Stimulated activated CD4-positive, alpha-beta T cell treated with anti-CD3 and anti-CD28 coated beads, Interleukin-12 subunit alpha, Interleukin-12 subunit beta, amount 100 ng/mL, for 48 hours (primary cell): ENCODE data around the gene BHLHA9.
"Not testable (repeated sequence)": the region's sequence is repeated elsewhere in the genome, so short reads cannot be mapped to it uniquely, and the experiment has no call there.

Experiments used
- DNase-seq, 3 donors: peaks; one replicate each; pipeline ENCODE4 v3.0.0-alpha.2; 2020; ENCODE audit warnings: low read depth in 2 of 3, low spot score in 1 of 3

Gene BHLHA9

GRCh38 chr17:1270210-1271029, at the start of gene BHLHA9:
Gene BHLHA9 (plus strand): TSS chr17:1270444. CDS start chr17:1270564, 120 bp downstream.
- no peak for DNase-seq

- DNase-seq, result no peak
Measured at GRCh38 chr17:1221209-1221608, 49.0 kb upstream of the BHLHA9 start.

GRCh38 chr17:1222321-1222720, 47.9 kb upstream of the BHLHA9 start:
- no peak for DNase-seq

DNA sequence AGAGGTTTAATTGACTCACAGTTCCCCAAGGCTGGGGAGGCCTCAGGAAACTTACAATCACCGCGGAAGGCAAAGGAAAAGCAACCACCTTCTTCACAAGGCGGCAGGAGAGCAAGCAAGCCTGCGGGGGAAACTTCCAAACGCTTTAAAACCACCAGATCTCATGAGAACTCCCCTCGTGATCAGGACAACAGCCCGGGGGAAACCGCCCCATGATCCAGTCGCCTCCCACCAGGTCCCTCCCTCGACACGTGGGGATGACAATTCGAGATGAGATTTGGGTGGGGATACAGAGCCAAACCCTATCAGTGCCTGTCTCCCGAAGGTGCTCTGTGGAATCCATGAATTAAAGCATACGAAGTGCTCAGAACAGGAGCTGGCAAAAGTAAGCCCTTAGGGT, 46.6 kb upstream of the BHLHA9 start:
- DNase-seq, result no peak

DNA sequence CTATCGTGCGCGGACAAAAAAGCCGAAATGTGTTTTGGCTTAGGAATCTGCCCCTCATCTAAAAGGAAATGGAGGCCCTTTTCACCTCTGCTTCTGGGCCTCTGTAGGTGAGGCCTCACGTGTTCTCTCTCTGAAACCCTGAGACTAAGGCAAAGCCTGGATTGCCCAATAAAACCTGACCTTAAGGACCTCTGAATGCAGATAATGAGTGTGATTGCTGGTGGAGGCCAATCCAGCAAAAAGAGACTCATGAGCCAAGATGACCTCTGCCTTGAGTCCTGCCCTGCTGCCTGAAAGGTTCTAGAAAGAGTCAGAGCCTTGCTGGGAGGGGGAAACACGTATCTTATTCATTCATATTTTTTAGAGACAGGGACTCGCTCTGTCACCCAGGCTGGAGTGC, 45.9 kb upstream of the BHLHA9 start:
- DNase-seq, result no peak

- DNase-seq, result no peak
Measured at GRCh38 chr17:1226308-1226707, 43.9 kb upstream of the BHLHA9 start.

DNA sequence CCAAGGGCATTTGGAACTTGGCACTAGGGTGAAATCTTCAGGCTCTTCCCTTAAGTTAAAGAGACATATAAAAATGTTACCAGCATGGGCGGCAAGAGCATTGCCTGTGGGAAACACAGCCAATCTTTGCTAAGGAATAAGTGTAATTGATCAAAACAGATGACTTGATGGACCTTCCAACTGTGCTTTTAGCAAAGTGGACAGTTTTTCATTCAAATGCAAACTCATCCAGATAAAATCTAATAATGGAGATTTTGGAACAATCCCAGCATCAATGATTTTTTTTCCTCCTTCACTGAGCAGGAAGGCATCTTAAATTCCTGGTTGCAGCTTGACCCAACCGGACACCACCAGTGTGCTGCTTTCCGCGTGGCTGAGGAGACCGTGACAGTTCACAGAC, 42.9 kb upstream of the BHLHA9 start:
- no peak for DNase-seq

DNA sequence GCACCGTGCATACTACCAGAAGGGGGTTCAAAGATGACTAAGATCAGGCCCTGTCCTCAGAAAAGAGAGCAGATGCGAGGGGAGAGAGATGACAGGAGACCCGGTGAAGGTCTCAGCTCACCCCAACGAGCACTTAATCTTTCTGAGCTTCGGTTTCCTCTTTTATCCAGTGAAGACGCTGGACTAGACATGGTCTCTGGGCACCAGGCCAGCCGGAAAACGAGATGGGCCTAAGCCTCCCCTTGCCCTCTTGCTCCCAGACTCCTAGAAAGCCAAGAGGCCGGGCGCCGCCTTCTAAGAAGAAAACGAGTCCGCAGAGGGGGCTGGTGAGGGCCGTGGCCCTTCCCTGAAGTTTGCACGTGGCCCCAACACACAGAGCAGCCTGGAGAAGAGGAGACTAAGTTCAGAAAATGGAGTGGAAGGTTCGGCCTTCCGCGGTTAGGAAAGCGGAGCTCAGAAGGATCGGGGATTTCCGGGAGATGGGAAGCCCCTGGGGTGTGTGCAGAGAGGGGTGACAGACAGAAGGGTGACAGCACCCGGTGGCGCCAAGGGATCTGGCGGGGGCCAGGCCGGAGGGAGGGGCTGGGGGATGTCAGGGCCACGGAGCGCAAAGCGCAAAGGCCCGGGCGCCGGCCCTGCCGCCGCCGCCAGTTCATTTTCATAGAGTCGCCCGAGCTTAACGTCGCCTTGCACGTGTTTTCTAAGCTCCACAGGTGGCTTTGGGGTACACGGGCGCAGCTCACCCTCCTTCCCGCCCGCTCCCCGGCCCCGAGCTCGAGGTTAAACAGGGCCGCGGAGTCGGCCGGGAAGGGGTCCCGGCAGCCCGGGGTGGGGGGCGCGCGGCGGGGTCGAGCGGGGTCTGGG, 42.1 kb upstream of the BHLHA9 start:
- no peak for DNase-seq

DNA sequence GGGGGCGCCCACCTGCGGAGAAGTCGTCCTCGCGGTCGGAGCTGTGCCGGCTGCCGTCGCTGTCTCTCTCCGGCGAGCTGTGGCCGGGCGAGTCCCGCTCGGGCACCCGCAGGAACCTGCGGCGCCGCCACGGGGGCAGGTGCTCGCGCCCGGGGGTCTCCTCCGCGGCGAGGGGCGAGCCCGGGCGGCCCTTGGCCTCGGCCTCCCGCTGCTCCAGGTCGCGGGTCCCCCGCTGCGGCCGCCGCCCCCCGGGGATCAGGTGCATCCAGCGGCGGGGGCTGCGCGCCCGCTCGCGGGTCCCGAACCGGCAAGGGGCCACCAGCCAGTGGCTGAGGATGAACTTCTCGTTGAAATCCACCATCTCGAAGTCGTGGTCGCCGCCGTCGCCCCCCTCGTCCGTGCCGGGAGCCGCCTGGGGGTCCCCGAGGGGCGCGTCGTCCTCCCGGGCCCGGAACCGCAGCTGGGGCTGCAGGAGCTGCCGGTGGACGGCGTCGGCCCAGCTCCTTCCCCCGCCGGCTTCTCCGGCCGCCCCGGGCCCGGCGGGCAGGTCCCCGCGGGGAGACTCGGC, 41.4 kb upstream of the BHLHA9 start:
- DNase-seq, result no peak

DNA sequence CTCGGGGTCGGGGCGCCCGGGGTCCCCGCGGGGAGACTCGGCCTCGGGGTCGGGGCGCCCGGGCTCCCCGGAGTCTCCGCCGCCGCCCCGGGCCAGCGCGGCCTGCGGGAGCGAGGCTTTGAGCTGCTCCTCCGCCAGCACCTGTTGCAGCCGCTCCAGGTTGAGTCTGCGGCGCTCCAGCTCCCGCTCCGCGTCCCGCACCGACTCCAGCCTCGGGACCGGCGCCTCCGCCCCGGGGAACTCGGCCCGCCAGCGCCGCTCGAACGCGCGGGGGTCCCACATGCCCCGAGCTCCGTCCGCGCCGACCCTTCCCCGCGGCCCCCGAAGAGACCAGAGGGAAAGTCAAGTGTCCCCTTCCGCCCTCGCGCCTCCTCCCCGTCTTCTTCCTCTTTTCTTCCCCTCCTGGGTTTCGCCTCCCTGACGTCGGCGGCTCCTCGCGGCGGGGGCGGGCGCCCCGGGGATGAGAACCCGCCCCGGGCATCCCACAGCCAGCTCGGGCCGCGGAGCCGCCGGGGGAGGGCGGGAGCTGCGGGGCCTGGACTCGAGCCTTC, 40.8 kb upstream of the BHLHA9 start:
- DNase-seq, result peak in 1 of 3 donors; percentile 5

- DNase-seq, result no peak
Measured at GRCh38 chr17:1229900-1230501, 40.2 kb upstream of the BHLHA9 start.

GRCh38 chr17:1231456-1231855, 38.8 kb upstream of the BHLHA9 start:
- DNase-seq, result no peak

GRCh38 chr17:1232331-1232730, 37.9 kb upstream of the BHLHA9 start:
- DNase-seq, result no peak

DNA sequence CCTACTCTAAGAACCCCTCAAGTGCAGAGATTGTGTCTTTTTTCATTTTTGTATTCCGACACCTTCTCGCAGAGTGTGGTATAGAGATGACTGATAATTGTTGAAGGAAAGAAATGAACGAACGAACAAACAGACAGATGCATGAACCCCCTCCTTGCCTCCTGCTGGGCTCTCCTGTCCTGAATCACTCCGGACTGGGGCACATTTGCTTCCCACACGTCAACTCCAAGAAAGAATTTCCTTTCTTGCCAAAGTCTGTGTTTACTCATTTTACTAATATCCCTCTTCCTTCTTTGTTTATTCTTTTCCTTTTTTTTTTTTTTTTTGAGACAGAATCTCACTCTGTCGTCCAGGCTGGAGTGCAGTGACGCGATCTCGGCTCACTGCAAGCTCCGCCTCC, 37.5 kb upstream of the BHLHA9 start:
- DNase-seq, result no peak

DNA sequence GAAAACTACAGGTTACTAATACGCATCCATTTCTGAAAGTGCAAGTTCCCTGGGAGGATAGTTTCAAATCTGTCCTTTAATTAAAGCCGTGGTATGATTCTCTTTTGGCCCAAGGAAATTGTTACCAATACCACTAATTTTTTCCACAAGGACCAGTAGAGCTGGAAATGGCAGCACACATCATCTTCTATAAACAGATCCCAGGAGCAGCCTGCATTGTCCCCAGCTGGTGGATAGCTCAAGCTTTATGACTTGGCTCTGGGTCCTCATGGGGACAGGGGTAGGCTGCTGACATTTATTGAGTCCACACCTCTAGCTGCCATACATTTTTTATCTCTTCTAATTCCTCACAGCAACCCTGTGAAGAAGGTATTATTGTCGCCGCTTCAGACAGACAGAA, 35.8 kb upstream of the BHLHA9 start:
- DNase-seq, result no peak

GRCh38 chr17:1237471-1237870, 32.8 kb upstream of the BHLHA9 start:
- no peak for DNase-seq

DNA sequence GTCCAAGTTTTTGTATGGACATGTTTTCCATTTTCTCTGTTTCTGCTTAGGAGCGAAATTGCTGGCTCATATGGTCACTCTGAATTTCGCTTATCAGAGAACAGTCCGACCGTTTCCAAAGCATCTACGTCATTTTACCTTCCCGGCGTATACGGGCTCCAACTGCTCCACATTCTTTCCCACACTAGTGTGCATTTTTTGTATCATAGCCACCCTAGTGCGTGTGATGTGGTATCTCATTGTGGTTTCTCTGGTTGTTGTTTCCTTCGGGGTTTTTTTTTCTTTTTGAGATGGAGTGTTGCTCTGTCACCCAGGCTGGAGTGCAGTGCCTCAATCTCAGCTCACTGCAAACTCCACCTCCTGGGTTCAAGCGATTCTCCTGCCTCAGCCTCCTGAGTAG, 31.0 kb upstream of the BHLHA9 start:
- no peak for DNase-seq

DNA sequence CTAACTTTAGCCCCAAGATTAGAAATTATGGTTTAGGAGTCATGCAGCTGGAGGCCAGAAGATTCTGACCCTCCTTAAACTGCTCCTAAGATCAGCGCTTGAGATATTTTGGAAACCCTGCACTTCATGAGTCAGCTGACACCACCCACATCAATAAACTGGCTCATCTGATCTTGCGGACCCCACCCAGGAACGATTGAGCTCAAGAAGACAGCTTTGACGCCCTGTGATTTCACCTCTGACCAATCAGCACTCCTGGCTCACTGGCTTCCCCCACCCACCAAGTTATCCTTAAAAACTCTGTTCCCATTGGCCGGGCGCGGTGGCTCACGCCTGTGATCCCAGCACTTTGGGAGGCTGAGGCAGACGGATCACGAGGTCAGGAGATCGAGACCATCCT, 29.8 kb upstream of the BHLHA9 start:
- not testable (repeated sequence) for DNase-seq

DNA sequence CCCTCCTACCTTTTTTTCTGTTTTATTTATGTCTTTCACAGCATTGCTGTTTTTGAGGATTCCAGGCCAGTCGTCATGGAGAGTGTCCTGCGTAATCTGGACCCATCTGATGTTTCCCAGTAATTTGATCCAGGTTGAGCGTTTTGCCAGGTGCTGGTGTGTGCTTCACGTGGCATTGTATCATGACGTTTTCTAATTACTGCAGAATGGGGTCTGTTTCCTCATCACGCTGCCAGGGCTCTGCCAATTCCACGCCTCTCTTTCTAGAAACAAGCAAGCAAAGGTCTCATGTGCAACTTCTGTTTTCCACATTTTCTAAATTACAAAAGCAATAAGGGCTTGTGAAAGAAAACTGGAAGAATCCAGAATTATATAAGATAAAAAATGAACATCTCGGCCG, 28.3 kb upstream of the BHLHA9 start:
- DNase-seq, result no peak

DNA sequence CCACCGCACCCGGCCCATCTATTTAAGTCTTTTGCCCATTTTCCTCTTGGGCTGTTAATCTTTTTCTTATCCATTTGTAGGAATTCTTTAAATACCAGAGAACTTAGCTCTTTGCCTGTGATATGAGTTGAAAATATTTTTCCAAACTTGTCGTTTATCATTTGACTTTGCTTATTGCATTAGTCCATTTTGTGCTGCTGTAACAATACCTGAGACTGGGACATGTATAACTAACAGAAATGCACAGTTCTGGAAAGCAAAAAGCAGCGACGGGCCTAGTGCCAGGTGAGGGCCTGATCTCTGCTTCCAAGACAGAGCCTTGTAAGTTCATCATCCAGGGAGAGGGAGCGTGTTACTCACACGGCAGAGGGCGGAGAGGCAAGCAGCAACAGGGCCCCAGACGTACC, 25.6 kb upstream of the BHLHA9 start:
- no peak for DNase-seq

GRCh38 chr17:1251866-1252608, 18.2 kb upstream of the BHLHA9 start:
- no peak for DNase-seq
